Colonic mucosa (tissue), 4 donors: Measurements from ENCODE around the gene MT2A. TPM values are rescaled to one million over a fixed set of nuclear protein-coding genes. Genes with fewer than 3 reads are reported as not detected.
"Not testable (repeated sequence)": the region's sequence is repeated elsewhere in the genome, so short reads cannot be mapped to it uniquely, and the experiment has no call there.

Experiments
- DNase-seq: peaks from one replicate; pipeline ENCODE4 v3.0.0-alpha.2; 2020
- H3K27ac ChIP-seq: fragments of 200-600 bp; one replicate; pipeline ENCODE4 v1.8.0; 2021
- H3K27me3 ChIP-seq: fragments of 200-600 bp; one replicate; pipeline ENCODE4 v1.8.0; 2021
- H3K36me3 ChIP-seq: fragments of 200-600 bp; one replicate; pipeline ENCODE4 v1.8.0; 2021
- H3K4me1 ChIP-seq: fragments of 200-600 bp; one replicate; pipeline ENCODE4 v1.8.0; 2021; ENCODE audit warnings: mild to moderate bottlenecking
- H3K4me3 ChIP-seq: fragments of 200-600 bp; one replicate; pipeline ENCODE4 v1.8.0; 2021
- H3K9ac ChIP-seq, 2 donors: one replicate each; pipeline ENCODE4 v1.7.0; 2013; ENCODE audit warnings: control low read depth in 2 of 2, low read depth in 2 of 2, low read length in 2 of 2
- H3K9me3 ChIP-seq: fragments of 200-600 bp; one replicate; pipeline ENCODE4 v1.8.0; 2021
- intact Hi-C: fragments of 100-400 bp; cut with DNase I; formaldehyde crosslinking; loops from one replicate; pipeline ENCODE4 v1.14.1; 2022
- total RNA-seq, 2 donors: library from RNA; stranded (reverse); fragmentation: NEBNext Ultra II Directional in 1 of 2; extraction: Animal tissue kit (Norgen Biotek cat#: 25700) in 1 of 2; gene quantifications; one replicate each; pipeline ENCODE4 v1.2.1, GENCODE V29; 2021
- TF ChIP-seq, protein P1 (sequence below): fragments of 200-600 bp; IDR thresholded peaks from one replicate; pipeline ENCODE4 v1.8.0; 2022; ENCODE audit warnings: antibody characterized with exemption, mild to moderate bottlenecking
- donor health status: healthy.
- donor health status: DM: no; HTN: no; CAD: no.
- donor health status: DM: no; HTN: no; CAD: no.

Gene MT2A
- total RNA-seq, 2 donors from 2014 or later: 239 to 320 TPM

DNA sequence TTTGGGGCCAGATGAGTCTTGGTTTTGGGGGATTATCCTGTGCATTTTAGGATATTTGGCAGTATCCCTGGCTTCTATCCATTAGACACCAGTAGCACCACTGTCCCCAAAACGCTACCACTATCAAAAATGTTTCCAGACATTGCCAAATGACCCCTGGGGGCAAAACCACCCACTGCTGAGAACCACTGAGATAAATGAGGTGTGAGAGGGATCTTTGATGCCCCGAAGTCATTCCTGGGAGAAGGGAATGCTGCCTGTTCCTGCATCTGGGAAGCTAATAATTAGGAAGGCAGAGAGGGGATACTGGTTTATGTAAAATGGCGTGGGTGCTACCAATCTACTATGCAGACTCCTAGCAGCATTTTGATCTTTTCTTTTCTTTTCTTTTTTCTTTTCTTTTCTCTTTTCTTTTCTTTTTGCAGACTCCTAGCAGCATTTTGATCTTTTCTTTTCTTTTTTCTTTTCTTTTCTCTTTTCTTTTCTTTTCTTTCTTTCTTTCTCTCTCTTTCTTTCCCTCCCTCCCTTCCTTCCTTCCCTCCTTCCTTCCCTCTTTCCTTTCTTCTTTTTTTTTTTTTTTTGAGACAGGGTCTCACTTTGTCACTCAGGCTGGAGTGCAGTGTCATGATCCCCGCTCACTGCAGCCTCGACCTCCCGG, 27.9 kb upstream of the MT2A start:
- Histone ChIP-seq H3K9me3 (no peaks in the 10 kb centered on the region), H3K4me3 (no peak overlapping the region), H3K9ac (no peak overlapping the region), H3K36me3 (no peaks in the 10 kb centered on the region), H3K27ac (no peak overlapping the region), H3K4me1 (no peaks in the 10 kb centered on the region), H3K27me3 (no peaks in the 10 kb centered on the region)
- intact Hi-C loops: no loop called here
- no peak for DNase-seq
- TF ChIP-seq, protein P1, sequence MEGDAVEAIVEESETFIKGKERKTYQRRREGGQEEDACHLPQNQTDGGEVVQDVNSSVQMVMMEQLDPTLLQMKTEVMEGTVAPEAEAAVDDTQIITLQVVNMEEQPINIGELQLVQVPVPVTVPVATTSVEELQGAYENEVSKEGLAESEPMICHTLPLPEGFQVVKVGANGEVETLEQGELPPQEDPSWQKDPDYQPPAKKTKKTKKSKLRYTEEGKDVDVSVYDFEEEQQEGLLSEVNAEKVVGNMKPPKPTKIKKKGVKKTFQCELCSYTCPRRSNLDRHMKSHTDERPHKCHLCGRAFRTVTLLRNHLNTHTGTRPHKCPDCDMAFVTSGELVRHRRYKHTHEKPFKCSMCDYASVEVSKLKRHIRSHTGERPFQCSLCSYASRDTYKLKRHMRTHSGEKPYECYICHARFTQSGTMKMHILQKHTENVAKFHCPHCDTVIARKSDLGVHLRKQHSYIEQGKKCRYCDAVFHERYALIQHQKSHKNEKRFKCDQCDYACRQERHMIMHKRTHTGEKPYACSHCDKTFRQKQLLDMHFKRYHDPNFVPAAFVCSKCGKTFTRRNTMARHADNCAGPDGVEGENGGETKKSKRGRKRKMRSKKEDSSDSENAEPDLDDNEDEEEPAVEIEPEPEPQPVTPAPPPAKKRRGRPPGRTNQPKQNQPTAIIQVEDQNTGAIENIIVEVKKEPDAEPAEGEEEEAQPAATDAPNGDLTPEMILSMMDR: no peak

DNA sequence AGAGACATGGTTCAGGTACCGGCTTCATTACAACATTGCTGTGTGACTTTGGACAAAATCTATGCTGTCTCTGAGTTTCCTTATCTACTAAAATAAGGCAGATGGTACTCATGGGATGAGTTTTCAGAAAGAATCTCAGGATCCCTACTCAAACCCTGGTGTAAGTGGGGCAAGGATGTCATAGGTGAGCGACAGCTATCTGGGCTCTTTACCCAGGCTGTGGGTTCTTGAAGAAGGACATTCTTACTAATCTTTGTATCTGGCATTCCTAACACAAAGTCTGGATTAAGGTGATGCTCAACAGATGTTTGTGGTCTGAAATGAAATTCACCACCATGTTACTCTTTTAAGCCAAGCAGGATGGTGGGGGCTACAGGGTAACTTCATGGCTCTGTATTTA, 25.5 kb upstream of the MT2A start:
- DNase-seq, H3K9ac ChIP-seq, H3K4me3 ChIP-seq, intact Hi-C loops, H3K27ac ChIP-seq, H3K4me1 ChIP-seq, H3K36me3 ChIP-seq, H3K27me3 ChIP-seq, H3K9me3 ChIP-seq: not testable (repeated sequence)

DNA sequence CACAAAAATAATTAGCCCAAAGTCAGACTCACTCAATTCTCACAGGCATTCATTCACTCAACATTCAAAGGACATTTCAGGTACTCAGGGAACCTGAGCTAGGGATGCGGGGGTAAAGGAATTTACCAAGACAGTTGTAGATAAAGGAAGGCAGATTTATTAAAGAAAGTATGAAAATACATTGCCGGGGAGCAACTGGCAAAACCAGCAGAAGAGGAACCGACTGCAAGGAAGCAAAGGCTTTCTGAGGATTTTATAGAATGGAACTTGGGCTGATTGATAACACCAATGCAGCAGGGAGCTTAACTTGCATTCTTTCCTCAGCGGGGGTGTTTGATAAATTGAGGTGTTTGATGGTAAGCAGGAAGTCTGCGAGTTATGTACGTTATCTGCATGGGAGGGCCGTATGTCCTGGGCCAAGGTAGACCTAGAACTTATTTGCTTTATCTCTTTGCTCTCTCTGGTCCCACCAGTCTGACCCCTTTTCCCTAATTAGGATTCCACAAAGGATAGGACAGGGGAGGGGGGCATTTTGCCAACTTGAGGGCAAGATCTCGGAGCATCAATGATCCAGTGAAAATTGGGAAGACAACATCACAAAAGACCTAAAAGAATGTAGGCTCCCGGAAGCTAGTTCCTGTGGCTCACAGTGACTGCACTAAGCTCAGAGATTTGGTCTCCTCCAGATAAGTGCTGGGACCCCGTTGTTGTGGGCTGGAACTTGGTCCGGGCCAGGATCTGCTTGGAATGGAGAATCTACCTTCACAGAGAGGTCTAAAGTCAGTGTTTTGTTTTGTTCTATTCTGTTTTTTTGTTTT, 24.8 kb upstream of the MT2A start:
- Histone ChIP-seq H3K27ac (no peak overlapping the region), H3K9me3 (no peaks in the 10 kb centered on the region), H3K4me1 (no peaks in the 10 kb centered on the region), H3K27me3 (no peaks in the 10 kb centered on the region), H3K4me3 (no peak overlapping the region), H3K9ac (no peak overlapping the region), H3K36me3 (no peaks in the 10 kb centered on the region)
- TF ChIP-seq, protein P1: no peak
- intact Hi-C loops: no loop called here
- no peak for DNase-seq

DNA sequence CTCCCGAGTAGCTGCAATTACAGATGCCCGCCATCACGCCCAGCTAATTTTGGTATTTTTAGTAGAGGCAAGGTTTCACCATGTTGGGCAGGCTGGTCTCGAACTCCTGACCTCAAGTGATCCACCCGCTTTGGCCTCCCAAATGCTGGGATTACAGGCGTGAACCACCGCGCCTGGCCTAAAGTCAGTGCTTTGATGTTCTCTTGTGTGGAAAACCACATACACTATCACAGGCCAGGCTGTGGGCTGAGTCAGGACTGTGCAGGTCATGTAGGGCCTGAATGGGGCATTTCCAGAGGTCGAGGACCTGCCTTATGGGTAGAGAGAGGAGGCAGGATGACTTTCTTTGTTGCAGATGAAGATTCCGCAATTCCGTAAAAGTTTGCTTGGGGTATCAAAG, 24.1 kb upstream of the MT2A start:
- DNase-seq: no peak
- intact Hi-C loops: no loop called here
- Histone ChIP-seq H3K27ac (no peak overlapping the region), H3K9ac (no peak overlapping the region), H3K36me3 (no peaks in the 10 kb centered on the region), H3K4me3 (no peak overlapping the region), H3K4me1 (no peaks in the 10 kb centered on the region), H3K27me3 (peaks cover 6% of the 10 kb centered on the region), H3K9me3 (no peaks in the 10 kb centered on the region)
- TF ChIP-seq, protein P1: no peak

DNA sequence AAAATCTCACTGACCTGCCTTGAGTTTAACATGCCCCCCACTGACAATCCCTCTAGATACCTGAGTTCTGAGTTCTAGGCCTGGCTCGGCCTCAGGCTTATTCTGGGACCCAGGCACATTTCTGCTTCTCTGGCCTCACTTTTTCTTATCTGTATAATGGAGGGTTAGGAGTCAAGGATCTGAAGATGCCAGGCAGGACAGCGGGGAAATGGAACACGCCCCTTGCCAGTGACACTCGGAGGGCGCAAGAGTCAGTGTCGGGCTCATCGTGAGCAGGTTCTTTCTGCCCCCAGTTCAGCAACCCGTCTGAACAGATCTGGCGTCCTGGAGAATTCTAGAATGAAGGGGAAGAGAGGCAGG, 19.6 kb upstream of the MT2A start:
- H3K4me3 ChIP-seq: peak overlapping the region; percentile 37
- intact Hi-C loops: no loop called here
- DNase-seq: no peak

More for the DNA sequence above, 19.6 kb upstream of the MT2A start:
- Histone ChIP-seq H3K4me1 (peaks cover 6% of the 10 kb centered on the region), H3K36me3 (no peaks in the 10 kb centered on the region), H3K9ac (no peak overlapping the region), H3K27ac (no peak overlapping the region), H3K27me3 (peaks cover 18% of the 10 kb centered on the region), H3K9me3 (no peaks in the 10 kb centered on the region)
- TF ChIP-seq, protein P1: no peak
